HEK293T (cell line): ENCODE measurements around the gene MAP3K5.

ENCODE experiments used
- ARNT ChIP-seq: fragments of 450-650 bp; IDR thresholded peaks from 2 replicates; pipeline ENCODE4 v1.6.1; 2017; ENCODE audit warnings: mild to moderate bottlenecking
- FOXM1 ChIP-seq: fragments of 450-650 bp; IDR thresholded peaks from 2 replicates; pipeline ENCODE4 v1.6.1; 2017; ENCODE audit warnings: mild to moderate bottlenecking, borderline replicate concordance
- L3MBTL2 ChIP-seq: fragments of 450-650 bp; conservative IDR thresholded peaks from 2 replicates; pipeline ENCODE4 v1.6.1; 2016; ENCODE audit warnings: mild to moderate bottlenecking

GRCh38 chr6:136643850-136644596 lies 148.3 kb downstream of the MAP3K5 start:
- TF ChIP-seq FOXM1 (no peak), ARNT (no peak), L3MBTL2 (no peak)
